Measurements from ENCODE around the gene PRDM16.

DNA sequence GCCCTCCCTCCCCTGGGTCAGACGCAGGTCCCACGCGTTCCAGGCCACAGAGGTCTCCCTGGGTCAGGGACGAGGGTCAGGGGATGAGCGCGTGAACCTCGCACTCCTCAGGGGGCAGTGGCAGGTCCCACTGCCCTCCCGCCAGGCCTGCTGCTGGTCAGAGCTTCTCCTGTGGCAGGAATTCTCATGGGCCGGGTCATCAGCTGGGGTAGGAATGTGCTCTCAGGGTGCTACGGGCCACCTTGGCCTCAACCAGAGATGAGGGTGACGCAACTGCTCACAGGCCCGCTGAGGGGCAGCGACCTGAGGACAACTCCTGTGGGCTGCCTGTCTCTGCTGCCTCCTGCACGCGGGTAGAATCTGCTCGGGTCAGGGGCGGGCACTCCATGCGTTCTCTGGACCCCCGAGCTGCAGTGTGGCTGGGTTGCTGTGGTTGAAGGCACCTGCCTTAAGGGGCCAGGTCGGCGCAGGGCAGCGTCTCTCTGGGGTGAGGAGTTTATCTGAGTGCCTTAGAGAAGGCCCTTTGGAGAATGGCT is 128.8 kb downstream of the PRDM16 start:
- no peak for TF ChIP-seq CTCF (IDR thresholded peaks at IDR 0.05)
- TF ChIP-seq POLR2A (IDR thresholded peaks at IDR 0.05) = no peak

All from uterus (tissue), 2 donors.